Thoracic aorta (tissue), 2 donors: Measurements from ENCODE around the gene ZNF345. TPM values are rescaled to one million over a fixed set of nuclear protein-coding genes. Genes with fewer than 3 reads are reported as not detected.
A peak's percentile ranks its signal among the peaks of the same experiment; 100 is the strongest.

Experiments used
- ATAC-seq: fragments of 150-250 bp; one replicate; pipeline ENCODE4 v1.8.0; 2017; ENCODE audit warnings: low read depth; ENCODE audit not compliant: insufficient number of reproducible peaks, low FRiP score
- DNase-seq: peaks from one replicate; pipeline ENCODE4 v3.0.0-alpha.2; 2020; ENCODE audit warnings: low spot score
- H3K27ac ChIP-seq, 2 donors: fragments of 200-600 bp; sonication (generic); 1 replicate in 1 of 2; 2 replicates in 1 of 2; pipeline ENCODE4 v1.5.1; 2016; ENCODE audit warnings: mild to moderate bottlenecking in 2 of 2, moderate library complexity in 2 of 2
- H3K27me3 ChIP-seq: fragments of 200-600 bp; sonication (generic); replicated peaks from 2 replicates; pipeline ENCODE4 v1.6.0; 2016; ENCODE audit warnings: mild to moderate bottlenecking; ENCODE audit not compliant: insufficient read depth
- H3K36me3 ChIP-seq: fragments of 200-600 bp; sonication (generic); one replicate; pipeline ENCODE4 v1.5.1; 2016
- H3K4me1 ChIP-seq, 2 donors: fragments of 200-600 bp; sonication (generic); 1 replicate in 1 of 2; 2 replicates in 1 of 2; pipeline versions ENCODE4 v1.5.1 to v1.6.0; 2016; ENCODE audit warnings: low read depth in 2 of 2, mild to moderate bottlenecking in 1 of 2; ENCODE audit not compliant: control insufficient read depth in 1 of 2
- H3K4me3 ChIP-seq: fragments of 200-600 bp; sonication (generic); 2 replicates; pipeline ENCODE4 v1.5.1; 2016; ENCODE audit warnings: mild to moderate bottlenecking
- H3K9me3 ChIP-seq: fragments of 200-600 bp; sonication (generic); 2 replicates; pipeline ENCODE4 v1.5.1; 2016
- CTCF ChIP-seq: fragments of 200-600 bp; sonication (generic); IDR thresholded peaks from one replicate; pipeline ENCODE4 v1.5.1; 2019; ENCODE audit warnings: antibody characterized with exemption
- total RNA-seq, 2 donors: library from RNA; depleted of rRNA; stranded (reverse); fragments of >200 nt; gene quantifications; one replicate each; pipeline versions ENCODE4 v1.1.0 to v1.2.3, GENCODE V29; 2016

Gene ZNF345
- 1 to 10 TPM; 5.7 to 9.7 TPM for total RNA-seq

- Histone ChIP-seq H3K9me3 (peaks cover 7% of the 10 kb centered on the region), H3K4me1 (peaks cover 8 to 18% of the 10 kb centered on the region in 2 donors), H3K36me3 (peaks cover 16% of the 10 kb centered on the region), H3K4me3 (peak within 1 kb of the TSS; percentile 97), H3K27ac (peak within 1 kb of the TSS; percentile 65 to 91), H3K27me3 (no peaks in the 10 kb centered on the region)
- no peak for TF ChIP-seq CTCF
- ATAC-seq (peak; percentile 99), DNase-seq (peak; percentile 80)
Measured at GRCh38 chr19:36850559-36851442, at the start of gene ZNF345. TSS of gene ZNF345 (plus strand) at chr19:36850876. CDS start at chr19:36876831, 25,955 bp downstream.

DNA sequence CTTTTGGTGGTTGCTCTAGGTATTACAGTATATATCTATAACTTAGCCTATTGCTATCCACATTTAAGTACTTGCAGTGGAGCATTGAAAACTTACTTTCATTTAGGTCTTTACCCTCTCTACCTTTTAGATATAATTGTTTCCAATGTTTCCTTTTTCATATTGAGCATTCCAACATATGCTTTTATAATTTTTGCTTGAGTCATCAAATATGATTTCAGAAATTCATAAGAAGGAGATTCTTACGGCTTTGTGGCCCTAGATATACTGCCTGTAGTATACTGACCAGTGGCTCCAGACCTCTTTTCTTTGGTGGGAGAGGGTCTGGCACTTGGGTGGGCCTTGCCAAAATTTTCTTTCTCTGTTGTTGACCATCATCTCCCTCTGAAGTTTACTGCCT, 45.3 kb upstream of the ZNF345 start:
- Histone ChIP-seq H3K9me3 (peaks cover 72% of the 10 kb centered on the region), H3K4me3 (no peak overlapping the region), H3K36me3 (peaks cover 46% of the 10 kb centered on the region), H3K4me1 (no peaks in the 10 kb centered on the region), H3K27ac (no peak overlapping the region), H3K27me3 (no peaks in the 10 kb centered on the region)
- no peak for TF ChIP-seq CTCF
- no peak for ATAC-seq
- DNase-seq = no peak

DNA sequence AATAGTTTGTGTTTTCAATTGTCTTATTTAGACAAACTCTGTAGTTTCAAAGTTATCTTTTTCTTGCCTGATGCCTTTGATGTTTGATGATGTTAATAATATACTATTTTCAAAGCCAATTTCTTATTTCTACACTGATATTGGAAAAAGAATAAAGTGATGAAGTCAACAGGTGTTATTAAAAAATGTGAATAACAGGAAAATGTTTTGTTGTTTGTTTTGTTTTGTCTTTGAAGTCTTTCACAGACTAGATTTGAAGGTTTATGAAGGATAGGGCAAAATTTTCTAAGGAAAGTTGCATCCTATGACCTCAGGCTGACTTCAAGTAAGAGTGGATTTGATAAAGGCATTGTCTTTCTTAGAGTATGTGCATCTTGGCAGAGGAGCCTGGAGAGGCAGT, 43.6 kb upstream of the ZNF345 start:
- Histone ChIP-seq H3K27me3 (no peaks in the 10 kb centered on the region), H3K9me3 (peaks cover 80% of the 10 kb centered on the region), H3K36me3 (peaks cover 37% of the 10 kb centered on the region), H3K4me3 (no peak overlapping the region), H3K4me1 (no peaks in the 10 kb centered on the region), H3K27ac (no peak overlapping the region)
- TF ChIP-seq CTCF = no peak
- no peak for DNase-seq
- no peak for ATAC-seq

DNA sequence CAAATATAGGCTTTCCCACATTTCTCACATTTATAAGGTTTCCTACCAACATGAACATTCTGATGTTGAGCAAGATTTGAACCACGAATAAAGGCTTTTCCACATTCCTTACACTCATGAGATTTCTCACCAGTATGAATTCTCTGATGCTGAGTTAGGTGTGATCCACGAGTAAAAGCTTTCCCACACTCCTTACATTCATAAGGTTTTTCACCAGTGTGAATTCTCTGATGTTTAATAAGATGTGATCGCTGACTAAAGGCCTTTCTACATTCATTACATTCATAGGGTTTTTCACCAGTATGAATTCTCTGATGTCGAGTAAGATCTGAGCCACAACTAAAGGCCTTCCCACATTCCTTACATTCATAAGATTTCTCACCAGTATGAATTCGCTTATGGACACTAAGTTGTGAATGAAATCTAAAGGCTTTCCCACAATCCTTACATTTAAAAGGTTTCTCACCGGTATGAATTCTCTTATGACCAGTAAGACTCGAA, 31.5 kb upstream of the ZNF345 start:
- Histone ChIP-seq H3K36me3 (peaks cover 89% of the 10 kb centered on the region), H3K9me3 (peaks cover 100% of the 10 kb centered on the region), H3K4me1 (no peaks in the 10 kb centered on the region), H3K27ac (no peak overlapping the region), H3K4me3 (no peak overlapping the region), H3K27me3 (no peaks in the 10 kb centered on the region)
- ATAC-seq (no peak), DNase-seq (no peak)
- TF ChIP-seq CTCF = no peak

GRCh38 chr19:36821758-36822157, 28.9 kb upstream of the ZNF345 start:
- no peak for ATAC-seq

More at GRCh38 chr19:36821758-36822157, 28.9 kb upstream of the ZNF345 start:
- TF ChIP-seq CTCF = no peak
- Histone ChIP-seq H3K27me3 (no peaks in the 10 kb centered on the region), H3K4me1 (no peaks in the 10 kb centered on the region), H3K36me3 (peaks cover 87% of the 10 kb centered on the region), H3K27ac (no peak overlapping the region), H3K9me3 (peaks cover 96% of the 10 kb centered on the region), H3K4me3 (no peak overlapping the region)
- DNase-seq = no peak
